HG03108 (cell line): ENCODE results near the gene DIPK1A.

Source experiments
- ATAC-seq: cut with Tn5 transposase; IDR thresholded peaks from one replicate; pipeline ENCODE4 v1.9.1; 2021; ENCODE audit warnings: moderate library complexity; ENCODE audit not compliant: unreplicated experiment

DIPK1A gene

DNA sequence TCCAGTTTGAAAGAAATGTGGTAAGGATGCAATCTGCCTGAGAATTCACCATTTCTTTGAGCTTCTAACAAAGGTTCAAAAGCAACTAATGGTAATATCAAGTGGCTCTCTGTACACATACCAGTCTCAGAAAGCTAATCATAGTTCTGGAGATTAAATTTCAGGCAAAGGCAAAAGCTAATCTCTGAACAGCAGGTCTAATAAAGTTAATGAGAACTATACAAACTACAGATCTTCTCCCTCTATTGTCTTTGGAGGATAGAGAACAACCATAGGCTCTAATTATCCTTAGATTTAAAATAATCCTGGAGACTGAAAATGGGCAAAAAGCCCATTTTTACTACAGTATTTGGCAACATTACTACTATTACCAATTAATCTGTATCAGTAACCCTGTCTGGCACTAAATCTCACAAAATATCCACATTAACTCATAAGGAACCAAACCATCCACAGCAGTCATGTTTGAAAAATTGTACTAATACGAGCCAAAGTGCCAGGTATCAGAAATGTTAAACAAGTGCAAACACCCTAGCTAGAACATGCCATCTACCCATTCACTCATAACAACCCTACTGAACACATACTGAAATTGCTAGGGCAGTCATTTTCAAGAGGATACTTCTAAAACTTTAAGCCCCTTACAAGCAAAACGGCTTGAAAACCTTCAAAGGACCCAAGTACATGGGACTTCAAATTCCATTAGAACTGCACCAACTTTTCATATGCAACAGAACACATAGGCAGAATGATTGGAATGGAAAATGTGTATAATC is 4.8 kb downstream of the DIPK1A start:
- ATAC-seq = no peak

DNA sequence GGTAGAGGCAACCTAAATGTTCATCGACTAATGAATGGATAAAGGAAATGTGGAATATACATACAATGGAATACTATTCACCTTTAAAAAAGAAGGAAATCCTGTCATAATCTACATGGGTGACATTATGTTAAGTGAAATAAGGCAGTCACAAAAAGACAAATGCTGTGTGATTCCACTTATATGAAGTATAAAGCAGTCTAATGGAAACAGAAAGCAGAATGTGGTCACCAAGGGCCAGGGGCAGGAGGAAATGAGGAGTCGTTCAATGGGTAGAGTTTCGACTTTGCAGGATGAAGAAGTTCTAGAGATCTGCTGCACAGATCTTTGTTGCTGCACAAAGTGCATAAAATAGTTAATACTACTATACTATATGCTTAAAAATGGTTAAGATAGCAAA is 7.8 kb downstream of the DIPK1A start:
- peak; percentile 55 for ATAC-seq

DNA sequence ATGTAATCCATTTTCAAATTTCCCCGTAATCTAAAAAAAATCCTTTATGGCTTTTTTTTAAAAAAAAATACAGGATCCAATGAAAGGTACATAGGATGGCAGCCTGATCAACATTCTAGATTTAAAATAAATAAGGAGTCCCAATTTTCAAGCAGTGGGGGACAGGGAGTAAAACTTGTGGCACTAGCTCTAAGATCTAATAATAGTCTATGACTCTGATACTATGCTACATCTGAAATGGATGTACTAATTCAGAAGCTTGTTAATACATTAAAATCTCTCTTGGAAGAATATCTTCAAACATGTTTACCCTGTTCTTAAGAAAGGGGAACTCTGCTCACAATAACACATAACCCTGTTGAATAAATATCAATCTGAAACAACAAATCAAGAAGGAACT is 8.5 kb downstream of the DIPK1A start:
- ATAC-seq = no peak

DNA sequence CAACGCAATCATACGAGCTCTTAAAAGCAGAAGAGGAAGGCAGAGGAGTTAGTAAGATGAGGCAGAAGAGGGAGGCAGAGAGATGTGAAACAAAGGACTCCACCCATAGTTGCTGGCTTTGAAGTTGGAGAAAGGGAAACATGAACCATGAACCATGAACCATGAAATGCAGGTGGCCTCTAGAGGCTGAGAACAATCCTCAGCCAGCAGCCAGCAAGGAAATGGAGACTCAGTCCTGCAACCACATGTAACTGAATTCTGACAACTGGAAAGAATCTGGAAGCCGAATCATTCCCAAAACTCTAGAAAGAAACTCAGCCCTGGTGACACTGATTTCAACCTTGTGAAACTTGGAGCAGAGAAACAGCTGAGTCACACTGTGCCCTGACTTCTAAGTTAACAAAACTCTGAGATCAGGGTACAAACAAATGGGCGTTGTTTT is 10.1 kb downstream of the DIPK1A start:
- ATAC-seq = peak; percentile 68

DNA sequence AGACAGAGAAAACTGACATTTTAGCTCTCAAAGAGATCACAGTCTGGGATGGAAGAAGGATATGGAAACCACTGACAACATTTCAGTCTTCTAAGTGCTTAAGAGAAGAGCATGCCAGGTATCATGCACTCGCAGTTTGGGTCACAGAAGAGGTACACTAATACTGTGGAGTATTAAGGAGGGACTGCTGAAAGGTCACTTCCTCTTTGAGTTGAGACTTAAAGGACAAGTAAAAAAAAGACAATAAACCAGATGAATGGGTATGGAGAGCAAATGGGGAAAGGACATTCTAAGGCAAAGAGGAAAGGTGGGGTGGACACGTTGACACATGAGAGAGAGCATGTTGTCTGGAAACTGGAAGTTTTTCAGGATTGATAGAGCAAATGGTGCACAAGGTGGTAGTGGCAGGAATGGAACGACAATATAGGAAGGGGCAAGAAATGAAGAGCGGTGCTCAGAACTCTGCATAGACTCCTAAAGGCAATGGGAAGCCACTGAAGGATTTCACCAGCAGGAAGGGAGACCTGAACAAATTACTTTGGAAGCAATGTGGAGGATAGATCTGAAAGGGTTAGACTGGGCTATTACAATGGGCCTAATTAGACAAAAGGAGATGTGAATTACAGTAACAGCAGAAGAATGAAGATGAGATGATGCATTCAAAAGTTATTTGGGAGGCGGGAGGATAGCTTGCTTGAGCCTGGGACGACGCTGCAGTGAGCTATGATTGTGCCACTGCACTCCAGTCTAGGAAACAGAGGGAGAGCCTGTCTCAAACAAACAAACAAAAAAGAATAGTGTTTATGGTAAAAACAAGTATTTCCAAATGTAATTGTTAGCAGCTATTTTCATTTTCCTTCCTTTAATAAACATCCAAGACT is 11.1 kb downstream of the DIPK1A start:
- no peak for ATAC-seq

DNA sequence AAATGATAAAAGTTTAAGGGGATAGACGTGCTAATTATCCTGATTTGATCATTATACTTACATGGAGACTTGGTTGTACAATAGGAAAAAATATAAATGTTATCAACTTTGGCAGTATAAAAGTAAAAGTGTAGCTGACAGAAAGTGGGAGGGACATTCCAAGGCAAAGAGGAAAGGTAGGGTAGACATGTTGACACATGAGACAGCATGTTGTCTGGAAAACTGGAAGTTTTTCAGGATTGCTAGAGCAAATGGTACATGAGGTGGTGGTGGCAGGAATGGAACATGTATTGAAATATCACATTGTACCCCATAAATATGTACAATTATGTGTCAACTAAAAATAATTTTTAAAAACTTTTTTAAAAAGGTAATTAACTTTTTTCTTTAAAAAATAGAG is 13.2 kb downstream of the DIPK1A start:
- no peak for ATAC-seq

DNA sequence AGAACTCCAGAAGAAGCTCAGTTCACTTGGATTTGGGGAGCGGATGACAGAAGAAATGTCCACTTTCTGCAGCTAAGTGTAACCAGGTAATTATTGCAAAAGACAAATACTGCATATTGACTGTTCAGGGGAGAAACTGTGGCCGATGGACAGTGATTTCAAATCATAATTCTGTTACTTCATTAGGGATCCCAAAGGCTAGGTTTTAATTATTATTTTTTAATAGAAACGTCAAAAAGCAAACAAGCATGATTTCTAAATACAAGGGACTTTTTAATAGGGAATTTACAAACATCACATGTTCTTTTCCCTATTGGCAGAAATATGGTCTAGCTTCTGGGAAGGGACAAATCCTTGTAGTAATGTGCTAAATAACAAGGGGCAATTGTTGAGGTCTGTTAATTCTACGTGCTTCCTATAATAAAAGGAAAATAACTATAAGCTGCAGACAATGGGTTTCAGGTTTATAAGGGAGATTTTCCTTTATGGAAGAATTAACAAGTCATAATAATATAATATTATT is 15.5 kb downstream of the DIPK1A start:
- no peak for ATAC-seq

DNA sequence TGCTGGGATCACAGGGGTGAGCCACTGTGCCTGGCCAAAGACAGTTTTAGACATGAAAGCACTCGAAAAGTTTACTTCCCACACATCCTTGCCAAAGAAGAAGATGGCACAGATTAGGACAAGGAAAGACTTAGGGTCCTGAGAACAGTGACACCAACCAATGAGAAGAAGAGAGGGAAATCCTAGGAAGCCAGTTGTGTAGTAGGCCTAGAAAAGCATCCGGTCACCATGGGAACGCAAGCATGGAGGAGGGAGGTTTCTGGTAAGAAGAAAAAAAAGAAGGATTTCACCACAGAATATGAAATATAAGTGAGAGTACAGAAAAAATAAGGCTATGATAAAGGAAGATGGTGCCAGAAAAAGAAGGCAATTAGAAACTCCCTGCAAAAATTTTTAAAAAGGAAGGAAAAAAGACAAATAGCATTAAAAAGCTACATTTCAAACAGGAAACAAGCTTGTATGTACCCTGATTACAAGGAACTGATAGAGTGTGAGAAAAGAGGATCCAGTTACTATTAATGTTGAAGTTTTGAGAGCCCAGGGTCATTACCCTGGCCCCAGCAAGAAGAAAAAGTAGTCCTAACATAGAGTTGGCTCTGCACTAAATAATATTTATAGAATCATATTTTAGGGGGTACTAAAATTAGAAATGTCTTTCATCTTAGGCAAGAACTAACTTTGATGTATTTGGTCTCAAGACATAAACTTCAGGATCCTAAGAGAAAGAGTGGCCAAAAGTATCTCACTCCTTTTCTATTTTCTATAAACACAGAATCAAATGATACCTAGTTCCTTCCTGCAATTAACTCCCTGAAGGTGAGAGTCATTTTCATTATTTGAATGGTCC is 16.1 kb downstream of the DIPK1A start:
- ATAC-seq = peak; percentile 40

DNA sequence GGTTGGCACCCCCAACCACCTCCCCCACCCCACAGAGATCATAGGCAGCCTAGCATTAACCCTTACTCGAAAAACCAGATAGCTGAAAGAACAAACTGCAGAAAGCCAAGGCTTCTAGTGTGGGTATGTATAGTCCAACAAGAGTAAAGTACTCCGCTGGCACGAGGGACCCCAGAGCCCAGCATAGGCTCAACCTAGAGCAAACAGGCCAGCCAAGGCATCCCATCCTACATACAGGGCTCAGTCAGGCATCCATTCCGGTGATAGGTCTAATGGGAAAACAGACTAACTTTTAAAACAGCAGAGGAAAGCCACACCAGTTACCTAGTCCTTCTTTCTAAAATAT is 17.8 kb downstream of the DIPK1A start:
- no peak for ATAC-seq

DNA sequence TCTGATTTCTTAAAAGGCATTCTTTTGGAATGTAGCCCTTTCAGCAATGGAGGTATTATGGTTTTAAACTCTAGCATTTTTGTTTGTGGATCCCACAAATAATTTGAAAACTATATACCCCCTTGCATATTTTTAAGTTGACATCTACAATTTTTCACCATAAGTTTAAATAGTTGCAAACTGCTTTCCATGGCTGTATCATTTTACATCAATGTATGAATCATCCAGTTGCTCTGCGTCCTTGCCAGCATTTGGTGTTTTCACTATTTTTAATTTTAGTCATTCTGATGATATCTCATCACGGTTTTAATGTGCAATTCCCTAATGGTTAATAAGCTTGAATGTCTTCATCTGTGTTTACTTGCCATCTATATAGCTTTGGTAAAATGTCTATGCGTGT is 20.7 kb downstream of the DIPK1A start:
- no peak for ATAC-seq

DNA sequence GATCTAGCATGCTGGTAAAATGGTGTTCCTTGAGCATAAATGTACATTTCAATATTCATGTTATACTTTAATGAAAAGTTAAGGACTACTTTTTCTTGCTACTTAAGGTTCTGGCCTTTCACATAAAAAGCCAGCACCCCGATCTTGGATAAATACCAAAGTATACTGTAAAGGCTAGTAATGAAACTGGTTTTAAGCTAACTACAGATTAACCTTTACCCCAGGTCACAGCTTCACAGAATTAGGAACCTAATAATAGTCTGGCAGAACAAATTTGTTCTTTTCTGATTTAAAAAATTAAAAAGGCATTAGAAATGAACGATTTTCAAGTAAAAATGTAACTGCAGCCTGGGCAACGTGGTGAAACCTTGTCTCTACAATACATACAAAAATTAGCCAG is 23.5 kb downstream of the DIPK1A start:
- no peak for ATAC-seq

DNA sequence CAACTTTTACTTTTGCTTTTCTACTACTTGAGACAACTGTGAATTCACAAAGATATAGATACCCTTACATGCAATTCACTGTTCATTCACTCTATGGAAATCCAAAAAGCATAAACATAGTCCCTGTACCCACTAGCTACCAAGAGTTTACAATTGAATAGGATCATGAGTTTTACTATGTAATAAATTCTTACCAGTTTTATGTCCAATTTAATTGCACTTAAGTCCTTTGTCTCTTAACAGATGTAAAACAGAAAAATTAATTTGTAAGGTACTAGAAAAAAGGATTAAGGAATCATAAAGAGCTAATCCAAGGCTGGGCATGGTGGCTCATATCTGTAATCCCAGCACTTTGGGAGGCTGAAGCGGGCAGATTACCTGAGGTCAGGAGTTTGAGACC is 24.4 kb downstream of the DIPK1A start:
- ATAC-seq = no peak

DNA sequence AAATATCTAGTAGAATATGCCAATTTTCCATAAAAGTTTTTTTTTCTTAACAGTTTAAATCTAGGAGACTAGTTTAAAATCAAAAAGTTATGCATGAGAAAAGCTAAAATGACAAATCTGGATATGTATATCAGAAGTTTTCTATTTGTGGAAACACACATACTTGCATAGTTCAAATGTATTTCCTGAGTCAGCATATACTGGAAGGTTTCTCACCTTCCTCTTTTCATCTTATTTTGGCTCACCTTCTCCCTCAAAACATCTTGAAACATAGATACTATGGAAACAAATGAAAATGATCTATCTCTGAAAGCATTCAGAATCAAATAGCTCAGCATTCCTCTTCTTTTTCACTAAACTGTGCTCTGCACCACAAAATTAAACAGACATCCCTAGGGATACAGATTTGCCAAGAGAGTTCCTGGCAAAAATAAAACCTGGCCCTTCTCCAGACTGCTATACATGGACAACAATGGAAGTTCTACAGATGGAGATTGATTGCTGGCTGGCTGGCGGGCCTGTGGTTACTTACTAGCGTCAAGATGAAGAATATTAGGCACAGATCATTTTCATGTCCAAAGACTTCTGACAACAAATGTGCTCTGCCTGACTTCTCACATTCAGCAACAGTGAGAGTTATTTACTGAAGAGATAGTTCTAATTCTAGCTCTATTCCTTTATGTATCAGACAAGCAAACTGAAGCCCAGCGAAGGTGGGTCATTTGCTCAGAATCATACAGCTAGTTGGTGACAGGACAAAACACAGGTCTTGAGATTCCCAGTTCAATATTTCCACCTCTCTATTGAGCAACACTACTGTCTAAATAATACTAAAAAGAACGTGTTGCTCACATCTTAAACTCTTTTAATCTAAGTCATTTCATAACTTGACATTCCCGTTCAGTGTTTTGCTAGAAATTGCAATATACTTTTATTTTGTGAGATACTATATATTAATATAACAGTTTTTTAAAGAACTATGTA is 26.6 kb downstream of the DIPK1A start:
- no peak for ATAC-seq

DNA sequence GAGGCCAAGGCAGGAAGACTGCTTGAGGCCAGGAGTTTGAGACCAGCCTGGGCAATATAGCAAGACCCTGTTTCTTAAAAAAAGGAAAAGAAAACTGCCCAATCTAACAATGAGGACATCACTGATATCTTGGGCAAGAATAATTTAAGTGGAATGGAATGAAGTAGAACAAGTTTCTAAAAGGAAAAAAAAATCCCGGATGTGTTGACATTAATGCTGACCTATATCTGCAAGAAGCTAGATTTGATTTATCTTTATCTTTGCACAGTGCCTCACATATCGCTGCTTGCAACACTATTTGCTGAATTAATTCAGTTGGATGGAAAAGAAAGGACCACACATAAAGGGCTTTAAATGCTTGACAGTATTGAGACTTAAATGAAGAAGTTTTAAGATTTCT is 27.8 kb downstream of the DIPK1A start:
- ATAC-seq = no peak

DNA sequence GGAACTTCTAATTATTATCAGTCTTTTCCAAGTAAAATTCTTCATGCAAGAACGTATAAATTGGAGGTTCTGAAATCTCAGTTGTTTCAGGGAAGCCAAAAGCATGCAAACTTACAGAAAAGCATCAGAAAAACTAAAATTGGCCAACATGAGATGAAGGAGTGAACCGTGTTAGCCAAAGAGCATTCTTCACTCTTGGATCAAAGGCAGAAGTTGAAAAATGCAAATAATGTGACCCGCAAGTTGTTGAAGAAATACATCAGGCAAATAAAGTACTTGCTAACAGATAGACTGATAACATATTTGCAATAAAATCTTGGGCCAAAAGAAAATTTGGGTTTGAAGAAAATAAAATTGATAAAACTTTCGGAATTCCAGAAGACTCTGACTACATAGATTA is 29.6 kb downstream of the DIPK1A start:
- no peak for ATAC-seq

DNA sequence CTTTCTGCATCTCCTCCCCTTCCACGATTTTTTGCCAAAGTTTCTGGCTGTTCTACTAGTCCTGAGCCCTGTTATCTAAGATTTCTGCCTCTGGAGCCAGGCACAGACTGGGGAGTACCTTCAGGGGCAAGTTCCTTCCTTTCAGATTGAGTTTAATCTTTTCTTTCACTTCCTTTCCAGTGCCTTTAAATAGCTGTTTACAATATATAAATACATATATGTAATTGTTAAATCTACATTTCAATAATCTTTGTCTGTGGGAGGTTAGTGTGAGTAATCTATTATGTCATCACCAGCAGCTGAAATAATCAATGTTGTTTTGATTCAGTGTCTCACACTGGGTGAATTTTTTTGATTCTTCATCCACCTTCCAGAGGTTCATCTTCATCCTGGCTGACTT is 31.8 kb downstream of the DIPK1A start:
- peak; percentile 50 for ATAC-seq

DNA sequence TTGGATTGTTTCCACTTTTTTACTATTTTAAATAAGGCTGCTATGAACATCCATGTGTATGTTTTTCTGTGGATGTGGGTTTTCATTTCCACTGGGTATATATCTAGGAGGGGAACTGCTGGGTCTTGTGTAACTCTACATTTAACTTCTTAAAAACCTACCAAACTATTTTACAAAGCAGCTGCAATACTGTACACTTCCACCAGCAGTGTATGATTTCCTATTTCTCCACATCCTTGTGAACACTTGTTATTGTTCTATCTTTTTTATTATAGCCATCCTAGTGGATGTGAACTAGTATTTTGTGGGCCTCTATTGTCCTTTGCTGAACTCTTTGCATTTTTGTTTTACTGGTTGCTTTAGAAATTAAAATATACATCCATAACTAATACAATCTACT is 33.4 kb downstream of the DIPK1A start:
- no peak for ATAC-seq

DNA sequence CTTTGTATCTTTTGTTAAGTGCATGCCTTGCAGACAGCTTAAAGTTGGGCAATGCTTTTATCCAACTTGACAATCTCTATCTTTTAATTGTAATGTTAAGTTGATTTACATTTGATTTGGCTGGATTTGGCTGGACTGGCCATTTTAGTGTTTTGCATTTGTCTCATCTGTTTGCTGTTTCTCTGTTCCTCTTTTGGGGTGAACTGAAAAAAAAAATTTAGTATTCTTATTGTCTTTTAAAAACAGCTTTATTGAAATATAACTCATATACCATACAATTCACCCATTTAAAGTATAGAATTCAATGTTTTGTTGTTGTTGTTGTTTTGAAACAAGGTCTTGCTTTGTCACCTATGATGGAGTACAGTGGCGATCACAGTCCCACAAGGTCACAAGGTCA is 34.4 kb downstream of the DIPK1A start:
- no peak for ATAC-seq

DNA sequence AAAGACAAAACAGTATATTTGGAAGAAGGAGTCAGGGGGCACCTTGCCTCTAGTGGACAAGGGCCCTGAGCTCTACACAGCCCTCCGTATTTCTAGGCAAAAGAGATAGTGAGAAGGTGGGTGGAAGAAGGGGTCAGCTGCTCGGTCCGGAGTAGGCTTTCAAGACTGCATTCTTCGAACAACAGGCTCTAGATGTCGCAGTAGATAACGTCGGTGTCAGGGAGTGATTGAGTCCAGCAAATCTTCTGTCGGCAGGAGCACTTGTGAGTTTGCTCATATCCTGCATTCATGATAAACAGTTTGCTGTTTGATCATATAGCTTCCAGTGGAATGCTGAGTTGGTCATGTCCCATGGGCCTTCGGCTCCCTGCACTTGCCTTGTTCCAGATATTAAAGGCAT is 36.8 kb downstream of the DIPK1A start:
- ATAC-seq = no peak

DNA sequence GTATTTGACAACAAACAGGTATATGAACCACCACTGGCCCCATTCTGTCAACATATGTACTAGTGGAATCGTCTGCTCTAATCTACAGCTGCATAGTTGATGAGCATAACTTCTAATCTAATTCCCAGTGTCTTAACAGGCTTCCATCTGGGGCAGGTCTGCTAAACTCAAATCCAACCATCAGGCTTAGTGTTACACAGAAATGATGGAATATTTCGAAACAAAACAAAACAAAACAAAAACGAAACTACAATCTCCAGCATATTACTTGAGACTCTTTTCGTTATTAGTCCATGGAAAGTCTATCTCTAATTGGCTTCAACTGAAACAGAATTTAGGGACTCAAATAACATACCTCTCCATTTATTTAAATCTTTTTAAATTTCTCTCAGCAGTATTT is 37.6 kb downstream of the DIPK1A start:
- ATAC-seq = no peak
